A673 (cell line): ENCODE measurements around the gene RNF223. TPM values are rescaled to one million over a fixed set of nuclear protein-coding genes. Genes with fewer than 3 reads are reported as not detected.

Experiments
- BruUV-seq: library from RNA; stranded (reverse); fragments of 400-500 nt; replicated peaks from 2 replicates; lab custom pipeline; 2021; lab: Mats Ljungman, UMichigan
- CTCF ChIA-PET: fragments of 300-600 bp; sonication (Branson Sonifier 250); formaldehyde crosslinking; loops from one replicate; lab custom pipeline; 2022; ENCODE audit warnings: antibody characterized with exemption; lab: Charles Lee
- POLR2A ChIA-PET: fragments of 300-600 bp; sonication (Branson Sonifier 250); formaldehyde crosslinking; loops from one replicate; lab custom pipeline; 2022; ENCODE audit warnings: antibody characterized with exemption; ENCODE audit not compliant: low non-redundant PET; lab: Charles Lee
- DNase-seq: peaks from one replicate; pipeline ENCODE4 v3.0.0-alpha.2; 2015; ENCODE audit warnings: low spot score
- H3K27ac ChIP-seq: fragments of 200-600 bp; sonication (generic); 2 replicates; pipeline ENCODE4 v1.5.1; 2016; ENCODE audit warnings: mixed run types, low read depth, mild to moderate bottlenecking, mixed read lengths, antibody characterized with exemption, low read length; ENCODE audit not compliant: poor library complexity, severe bottlenecking
- H3K27me3 ChIP-seq: fragments of 200-600 bp; sonication (generic); replicated peaks from 2 replicates; pipeline ENCODE4 v1.6.1; 2017; ENCODE audit warnings: mixed run types, low read depth, mild to moderate bottlenecking, mixed read lengths, antibody characterized with exemption, low read length; ENCODE audit not compliant: insufficient read depth, poor library complexity
- H3K36me3 ChIP-seq: fragments of 200-600 bp; sonication (generic); 2 replicates; pipeline ENCODE4 v1.6.1; 2016; ENCODE audit warnings: mixed run types, mild to moderate bottlenecking, mixed read lengths, antibody characterized with exemption, low read length; ENCODE audit not compliant: insufficient read depth, poor library complexity, severe bottlenecking
- H3K4me1 ChIP-seq: fragments of 200-600 bp; sonication (generic); 2 replicates; pipeline ENCODE4 v1.6.1; 2017; ENCODE audit warnings: mixed run types, mild to moderate bottlenecking, mixed read lengths, antibody characterized with exemption, low read length; ENCODE audit not compliant: insufficient read depth, poor library complexity, severe bottlenecking
- H3K4me3 ChIP-seq: fragments of 200-600 bp; sonication (generic); 2 replicates; pipeline ENCODE4 v1.5.1; 2016; ENCODE audit warnings: low read depth, mixed run types, mild to moderate bottlenecking, mixed read lengths, low read length; ENCODE audit not compliant: poor library complexity, severe bottlenecking
- H3K9me3 ChIP-seq: fragments of 200-600 bp; sonication (generic); 2 replicates; pipeline ENCODE4 v1.6.1; 2016; ENCODE audit warnings: mixed run types, low read depth, mild to moderate bottlenecking, mixed read lengths, antibody characterized with exemption, low read length; ENCODE audit not compliant: poor library complexity, severe bottlenecking
- CTCF ChIP-seq: fragments of 300-800, 200-600 bp; sonication (generic); conservative IDR thresholded peaks from 2 replicates; pipeline ENCODE4 v1.5.1; 2017; ENCODE audit warnings: low read depth, mild to moderate bottlenecking, antibody characterized with exemption, low read length, moderate library complexity, mixed read lengths
- EZH2 ChIP-seq: fragments of 200-600 bp; sonication (generic); IDR thresholded peaks from 2 replicates; pipeline ENCODE4 v1.6.1; 2017; ENCODE audit warnings: borderline replicate concordance, low read depth, mild to moderate bottlenecking, mixed read lengths, antibody characterized with exemption, low read length; ENCODE audit not compliant: poor library complexity, severe bottlenecking
- intact Hi-C: fragments of 100-400 bp; cut with micrococcal nuclease; formaldehyde crosslinking; loops from one replicate; pipeline ENCODE4 v1.10.0; 2022; ENCODE audit not compliant: unreplicated experiment
- total RNA-seq: library from RNA; stranded (reverse); gene quantifications from 2 replicates; pipeline ENCODE4 v1.2.3, GENCODE V29; 2021

The RNF223 gene
- total RNA-seq, 1 experiment from 2014 or later, result not detected

DNA sequence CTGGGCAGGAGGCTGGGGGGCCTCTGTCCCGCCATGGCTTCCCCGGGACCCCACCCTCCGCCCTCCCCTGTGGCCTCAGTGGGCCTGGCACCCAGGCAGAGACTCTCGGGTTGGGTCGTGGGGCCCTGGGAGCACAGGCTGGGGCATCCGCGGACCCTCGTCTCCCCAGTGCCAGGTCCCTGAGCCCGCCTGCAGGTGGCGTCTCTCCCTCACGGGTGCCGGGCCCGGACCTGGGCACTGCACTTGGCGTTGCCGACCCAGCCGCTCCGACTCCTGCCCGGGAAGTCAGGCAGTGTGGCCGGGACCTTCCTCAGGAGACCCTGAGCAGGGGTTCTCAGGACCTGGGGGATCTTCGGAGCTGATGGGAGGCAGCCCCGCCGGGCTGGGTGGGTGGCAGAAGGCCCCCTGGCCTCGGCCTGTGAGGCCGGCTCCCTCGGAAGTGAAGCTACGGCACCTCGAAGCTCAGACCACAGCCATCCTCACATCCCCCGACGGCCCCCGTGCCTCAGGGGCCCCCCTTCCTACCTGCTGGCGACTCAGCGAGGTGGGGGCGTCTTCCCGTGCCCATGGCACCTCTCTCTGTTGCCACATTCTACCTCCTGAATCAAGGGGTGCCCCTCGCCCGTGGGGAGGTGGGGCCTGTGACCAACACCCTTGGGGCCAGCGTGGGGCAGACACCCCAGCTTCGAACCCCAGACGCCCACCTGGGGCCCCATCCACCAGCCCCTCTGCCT is 48.1 kb upstream of the RNF223 start:
- intact Hi-C loops, result loop anchor here (2.0 to 5.0 kb wide), 3 partner anchors 110 to 185 kb away; partner anchors contain the start of genes ACAP3, B3GALT6, PUSL1 and SDF4
- H3K4me1 ChIP-seq, result peaks cover 15% of the 10 kb centered on the region
- TF ChIP-seq EZH2 (no peak), CTCF (peak; percentile 94)
- H3K4me3 ChIP-seq, result peak overlapping the region; percentile 19
- no peaks in the 10 kb centered on the region for H3K27me3 ChIP-seq
- H3K36me3 ChIP-seq, result no peaks in the 10 kb centered on the region
- no peaks in the 10 kb centered on the region for H3K9me3 ChIP-seq
- peak; percentile 83 for DNase-seq
- no TSS peak for BruUV-seq
- POLR2A ChIA-PET, result no interaction called here
- CTCF ChIA-PET, result interaction anchor here (0.6 to 1.9 kb wide), 6 partner anchors 59 to 250 kb away, joined by 3 to 17 read pairs (median 4); partner anchors contain the start of gene SDF4
- H3K27ac ChIP-seq, result no peak overlapping the region

DNA sequence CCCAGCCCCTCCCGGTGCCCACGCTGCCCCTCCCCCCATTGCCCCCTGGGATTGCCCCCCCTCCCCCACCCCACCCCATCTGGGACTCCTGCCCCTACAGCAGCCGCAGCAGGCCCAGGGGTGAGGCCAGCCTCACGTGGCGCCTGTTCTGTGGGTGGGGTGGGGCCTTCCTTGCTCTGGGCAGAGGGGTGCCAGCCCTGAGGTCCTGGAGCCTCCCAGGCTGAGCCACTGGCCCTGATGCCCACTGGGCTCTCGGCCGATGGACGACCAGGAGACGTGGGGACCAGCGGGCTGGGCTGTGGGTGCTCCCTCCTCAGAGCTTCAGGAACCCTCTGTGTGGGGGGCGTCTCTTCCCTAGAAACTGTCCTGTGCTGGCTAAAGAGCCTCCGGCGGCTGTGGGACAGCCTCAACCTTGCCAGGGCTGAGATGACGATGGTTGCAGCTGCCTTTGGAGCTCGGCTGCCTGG is 47.5 kb upstream of the RNF223 start:
- Histone ChIP-seq H3K27me3 (no peaks in the 10 kb centered on the region), H3K36me3 (no peaks in the 10 kb centered on the region), H3K27ac (no peak overlapping the region), H3K9me3 (no peaks in the 10 kb centered on the region), H3K4me3 (peak overlapping the region; percentile 19), H3K4me1 (peaks cover 15% of the 10 kb centered on the region)
- intact Hi-C loops, result loop anchor here (2.0 to 5.0 kb wide), 3 partner anchors 111 to 186 kb away; partner anchors contain the start of genes ACAP3, B3GALT6, PUSL1 and SDF4
- no TSS peak for BruUV-seq
- TF ChIP-seq EZH2, result no peak
- TF ChIP-seq CTCF, result no peak
- POLR2A ChIA-PET, result interaction anchor here (0.9 kb wide), 1 partner anchor 184 kb away, joined by 5 read pairs; no protein-coding TSS in a partner anchor
- CTCF ChIA-PET, result interaction anchor here (1.0 to 1.9 kb wide), 4 partner anchors 110 to 250 kb away, joined by 3 to 17 read pairs (median 6); partner anchors contain the start of gene SDF4
- DNase-seq, result no peak

DNA sequence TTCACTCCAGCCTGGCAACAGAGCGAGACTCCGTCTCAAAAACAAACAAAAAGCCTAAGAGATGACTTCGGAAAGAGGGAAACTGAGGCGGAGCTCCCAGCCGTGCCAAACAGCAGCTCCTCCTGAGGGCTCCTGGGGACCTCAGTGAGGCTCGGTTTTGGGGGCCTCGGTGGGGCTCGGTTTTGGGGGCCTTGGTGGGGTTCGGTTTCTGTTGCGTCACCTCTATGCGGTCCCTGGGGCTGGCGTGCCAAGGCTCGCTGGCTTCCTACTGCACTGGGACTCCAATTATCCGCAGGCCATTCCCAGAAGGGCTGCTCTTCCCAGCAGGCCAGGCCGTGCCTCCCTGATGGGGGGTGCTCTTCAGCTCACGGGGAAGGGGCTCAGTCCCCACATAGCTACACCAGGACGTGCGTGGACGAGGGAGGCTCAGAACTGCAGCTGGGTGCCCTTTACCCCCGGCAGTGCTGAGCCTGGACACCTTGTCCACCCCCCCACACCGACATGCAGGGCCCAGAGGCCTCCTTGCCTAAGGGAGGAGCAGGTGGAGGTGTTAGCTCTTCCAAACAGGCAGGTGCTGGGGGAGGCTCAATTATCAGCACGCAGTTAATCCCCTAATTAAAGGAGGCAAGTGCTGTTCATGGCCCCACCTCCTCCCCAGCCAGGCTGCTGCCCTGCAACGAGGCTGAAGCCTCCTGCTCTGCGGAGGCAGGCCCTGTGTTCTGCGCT is 46.9 kb upstream of the RNF223 start:
- DNase-seq, result no peak
- POLR2A ChIA-PET, result interaction anchor here (0.9 kb wide), 1 partner anchor 184 kb away, joined by 5 read pairs; no protein-coding TSS in a partner anchor
- no peaks in the 10 kb centered on the region for H3K27me3 ChIP-seq
- H3K4me3 ChIP-seq, result no peak overlapping the region
- H3K9me3 ChIP-seq, result no peaks in the 10 kb centered on the region
- intact Hi-C loops, result loop anchor here (5.0 kb wide), 2 partner anchors 111 to 186 kb away; partner anchors contain the start of genes ACAP3, B3GALT6, PUSL1 and SDF4
- H3K27ac ChIP-seq, result no peak overlapping the region
- peaks cover 15% of the 10 kb centered on the region for H3K4me1 ChIP-seq
- no peak for TF ChIP-seq EZH2
- CTCF ChIA-PET, result interaction anchor here (1.0 to 1.9 kb wide), 2 partner anchors 171 to 251 kb away, joined by 3 to 17 read pairs; no protein-coding TSS in a partner anchor
- no TSS peak for BruUV-seq
- no peaks in the 10 kb centered on the region for H3K36me3 ChIP-seq
